Measurements from ENCODE around the gene PIK3R3.
A peak's percentile ranks its signal among the peaks of the same experiment; 100 is the strongest.
"Not testable (repeated sequence)": the region's sequence is repeated elsewhere in the genome, so short reads cannot be mapped to it uniquely, and the experiment has no call there.

Gene PIK3R3

GRCh38 chr1:46062651-46063319, 69.6 kb downstream of the PIK3R3 start:
- peak in 2 of 5 donors; percentile 18 to 55 for DNase-seq

GRCh38 chr1:46061146-46061545, 71.3 kb downstream of the PIK3R3 start:
- no peak for DNase-seq

GRCh38 chr1:46058936-46059335, 73.5 kb downstream of the PIK3R3 start:
- no peak for DNase-seq

- DNase-seq, result no peak
Observed at GRCh38 chr1:46057781-46058180, 74.6 kb downstream of the PIK3R3 start.

- DNase-seq, result not testable (repeated sequence)
Observed at GRCh38 chr1:46057215-46057614, 75.2 kb downstream of the PIK3R3 start.

- no peak for DNase-seq
Observed at GRCh38 chr1:46056325-46056724, 76.1 kb downstream of the PIK3R3 start.

- no peak for DNase-seq
Observed at GRCh38 chr1:46053734-46054133, 78.7 kb downstream of the PIK3R3 start.

GRCh38 chr1:46044116-46044515, 88.3 kb downstream of the PIK3R3 start:
- DNase-seq, result no peak

- no peak for DNase-seq
Observed at GRCh38 chr1:46043458-46044017, 88.9 kb downstream of the PIK3R3 start.

GRCh38 chr1:46041974-46042373, 90.5 kb downstream of the PIK3R3 start:
- DNase-seq, result no peak

GRCh38 chr1:46041551-46041950, 90.9 kb downstream of the PIK3R3 start:
- DNase-seq, result no peak

GRCh38 chr1:46039571-46040052, 92.8 kb downstream of the PIK3R3 start:
- DNase-seq, result no peak

GRCh38 chr1:46036894-46037839, 95.3 kb downstream of the PIK3R3 start:
- peak; percentile 65 to 84 (median 72) for DNase-seq

- DNase-seq, result no peak
Observed at GRCh38 chr1:46034601-46035516, 97.6 kb downstream of the PIK3R3 start.

GRCh38 chr1:46030876-46031660, 101.4 kb downstream of the PIK3R3 start:
- DNase-seq, result no peak

- DNase-seq, result no peak
Observed at GRCh38 chr1:46030074-46030870, 102.2 kb downstream of the PIK3R3 start.

- DNase-seq, result no peak
Observed at GRCh38 chr1:46027788-46028573, 104.4 kb downstream of the PIK3R3 start.

GRCh38 chr1:46026531-46026930, 105.9 kb downstream of the PIK3R3 start:
- DNase-seq, result no peak

All from T-helper 1 cell (primary cell).